ENCODE measurements around the gene ZNF322.

Gene ZNF322

GRCh38 chr6:26588965-26589364 is 70.6 kb downstream of the ZNF322 start:
- DNase-seq (ENCODE audit: insufficient read length, low spot score): no peak
- FAIRE-seq: no peak
- TF ChIP-seq PAX5 (IDR thresholded peaks at IDR 0.05; ENCODE audit: insufficient read depth, low read length, severe bottlenecking) (no peak), TAF1 (IDR thresholded peaks at IDR 0.05; ENCODE audit: low read depth, low read length) (no peak), POU2F2 (IDR thresholded peaks at IDR 0.05; ENCODE audit: low read depth, low read length) (no peak), SPI1 (IDR thresholded peaks at IDR 0.05; ENCODE audit: low read depth, low read length) (no peak), POLR2AphosphoS5 (IDR thresholded peaks at IDR 0.05; ENCODE audit: low read depth, low read length) (no peak), POLR2A (IDR thresholded peaks at IDR 0.05; ENCODE audit: low read depth, low read length) (no peak)

Data from GM12891 (cell line).